Ishikawa (cell line): ENCODE data around the gene ATP8A2.

Experiments
- CEBPB ChIP-seq: IDR thresholded peaks from 2 replicates; pipeline ENCODE4 v1.6.1; 2012
- CREB1 ChIP-seq: IDR thresholded peaks from 2 replicates; pipeline ENCODE4 v1.6.1; 2012; ENCODE audit warnings: low read depth
- EGR1 ChIP-seq: IDR thresholded peaks from 2 replicates; pipeline ENCODE4 v1.6.1; 2012
- EP300 ChIP-seq: IDR thresholded peaks from 2 replicates; pipeline ENCODE4 v1.6.1; 2012; ENCODE audit warnings: borderline replicate concordance
- FOXM1 ChIP-seq: IDR thresholded peaks from 2 replicates; pipeline ENCODE4 v1.6.1; 2012; ENCODE audit warnings: low read depth, borderline replicate concordance
- NFIC ChIP-seq: IDR thresholded peaks from 2 replicates; pipeline ENCODE4 v1.6.1; 2012
- RAD21 ChIP-seq: IDR thresholded peaks from 2 replicates; pipeline ENCODE4 v1.6.1; 2012; ENCODE audit warnings: low read depth
- REST ChIP-seq: IDR thresholded peaks from 2 replicates; pipeline ENCODE4 v1.6.1; 2012; ENCODE audit warnings: low read depth, mild to moderate bottlenecking
- TAF1 ChIP-seq: IDR thresholded peaks from 2 replicates; pipeline ENCODE4 v1.6.1; 2012; ENCODE audit warnings: low read depth, mild to moderate bottlenecking
- TCF12 ChIP-seq: IDR thresholded peaks from 2 replicates; pipeline ENCODE4 v1.6.1; 2012; ENCODE audit warnings: low read depth
- TEAD4 ChIP-seq: IDR thresholded peaks from 2 replicates; pipeline ENCODE4 v1.6.1; 2012
- YY1 ChIP-seq: IDR thresholded peaks from 2 replicates; pipeline ENCODE4 v1.6.1; 2012; ENCODE audit warnings: low read depth
- ZBTB7A ChIP-seq: IDR thresholded peaks from 2 replicates; pipeline ENCODE4 v1.6.1; 2012; ENCODE audit warnings: low read depth
- TF ChIP-seq, protein P1 (sequence below): IDR thresholded peaks from 2 replicates; pipeline ENCODE4 v1.6.1; 2012
- TF ChIP-seq, protein P2 (sequence below): IDR thresholded peaks from 2 replicates; pipeline ENCODE4 v1.6.1; 2012

Gene ATP8A2

DNA sequence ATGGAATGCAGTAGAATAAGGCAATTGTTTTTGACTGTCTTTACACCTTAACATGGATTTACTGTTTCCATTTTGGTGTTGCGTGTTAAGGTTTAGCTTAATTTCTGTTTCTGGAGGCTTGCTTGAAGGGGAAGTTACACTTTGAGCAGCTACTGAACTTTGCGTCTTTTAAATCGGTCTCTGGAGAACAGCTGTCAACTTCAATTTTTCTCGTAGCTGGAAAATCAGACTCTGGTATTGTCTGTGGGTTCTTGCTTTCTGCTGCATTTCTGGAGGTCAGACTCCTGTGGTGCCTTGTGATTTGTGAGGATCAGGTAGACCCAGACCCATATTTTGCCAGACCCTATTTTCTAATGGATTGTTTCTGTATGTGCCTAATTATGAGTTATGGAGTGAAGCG is 146.7 kb downstream of the ATP8A2 start:
- no peak for TF ChIP-seq RAD21
- TF ChIP-seq NFIC, result no peak
- no peak for TF ChIP-seq YY1
- no peak for TF ChIP-seq TCF12
- no peak for TF ChIP-seq EGR1
- no peak for TF ChIP-seq CEBPB

DNA sequence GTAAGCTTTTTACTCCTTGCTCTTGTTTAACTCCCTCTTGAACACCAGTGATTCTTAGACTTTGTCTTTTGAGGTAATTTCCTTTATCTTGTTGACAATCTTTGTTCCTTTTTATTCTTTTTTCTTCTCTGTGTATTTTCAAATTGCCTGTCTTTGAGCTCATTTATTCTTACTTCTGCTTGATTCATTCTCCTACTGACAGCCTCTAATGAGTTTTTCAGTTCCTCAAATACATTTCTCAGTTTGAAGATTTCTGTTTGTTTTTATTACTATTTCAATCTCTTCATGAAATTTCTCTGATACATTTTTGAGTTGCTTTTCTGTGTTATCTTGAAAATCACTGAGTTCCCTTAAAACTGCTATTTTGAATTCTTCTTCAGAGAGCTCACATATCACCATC is 154.1 kb downstream of the ATP8A2 start:
- TF ChIP-seq CEBPB (no peak), EP300 (no peak), CREB1 (no peak), TEAD4 (no peak), FOXM1 (no peak), ZBTB7A (no peak), NFIC (no peak), EGR1 (no peak), REST (no peak), YY1 (no peak)
- TF ChIP-seq, protein P1, sequence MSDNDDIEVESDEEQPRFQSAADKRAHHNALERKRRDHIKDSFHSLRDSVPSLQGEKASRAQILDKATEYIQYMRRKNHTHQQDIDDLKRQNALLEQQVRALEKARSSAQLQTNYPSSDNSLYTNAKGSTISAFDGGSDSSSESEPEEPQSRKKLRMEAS, result no peak
- TF ChIP-seq, protein P2, sequence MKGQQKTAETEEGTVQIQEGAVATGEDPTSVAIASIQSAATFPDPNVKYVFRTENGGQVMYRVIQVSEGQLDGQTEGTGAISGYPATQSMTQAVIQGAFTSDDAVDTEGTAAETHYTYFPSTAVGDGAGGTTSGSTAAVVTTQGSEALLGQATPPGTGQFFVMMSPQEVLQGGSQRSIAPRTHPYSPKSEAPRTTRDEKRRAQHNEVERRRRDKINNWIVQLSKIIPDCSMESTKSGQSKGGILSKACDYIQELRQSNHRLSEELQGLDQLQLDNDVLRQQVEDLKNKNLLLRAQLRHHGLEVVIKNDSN, result no peak

GRCh38 chr13:25528266-25528665 is 156.5 kb downstream of the ATP8A2 start:
- no peak for TF ChIP-seq ZBTB7A
- TF ChIP-seq EGR1, result no peak
- TF ChIP-seq, protein P1, result no peak
- TF ChIP-seq, protein P2, result no peak
- no peak for TF ChIP-seq CEBPB
- no peak for TF ChIP-seq TCF12
- TF ChIP-seq YY1, result no peak
- TF ChIP-seq REST, result no peak
- no peak for TF ChIP-seq RAD21
- no peak for TF ChIP-seq TAF1
- no peak for TF ChIP-seq TEAD4
- no peak for TF ChIP-seq NFIC
- no peak for TF ChIP-seq FOXM1
- no peak for TF ChIP-seq EP300
- no peak for TF ChIP-seq CREB1

GRCh38 chr13:25529425-25529824 is 157.7 kb downstream of the ATP8A2 start:
- TF ChIP-seq, protein P1, result no peak

GRCh38 chr13:25538276-25538675 is 166.5 kb downstream of the ATP8A2 start:
- TF ChIP-seq, protein P2, result no peak
- TF ChIP-seq EP300 (no peak), TEAD4 (no peak), TAF1 (no peak)

GRCh38 chr13:25541434-25542123 is 169.8 kb downstream of the ATP8A2 start:
- no peak for TF ChIP-seq ZBTB7A
- TF ChIP-seq CREB1, result no peak
- TF ChIP-seq, protein P1, result no peak
- no peak for TF ChIP-seq TCF12
- no peak for TF ChIP-seq EP300
- TF ChIP-seq RAD21, result no peak
- no peak for TF ChIP-seq FOXM1
- TF ChIP-seq, protein P2, result no peak
- no peak for TF ChIP-seq YY1
- no peak for TF ChIP-seq REST
- no peak for TF ChIP-seq CEBPB
- TF ChIP-seq EGR1, result no peak
